Measurements from ENCODE around the gene JPH2. TPM values are rescaled to one million over a fixed set of nuclear protein-coding genes. Genes with fewer than 3 reads are reported as not detected.

JPH2 gene
- total RNA-seq, 1 experiment from 2014 or later, result 0.69 TPM

DNA sequence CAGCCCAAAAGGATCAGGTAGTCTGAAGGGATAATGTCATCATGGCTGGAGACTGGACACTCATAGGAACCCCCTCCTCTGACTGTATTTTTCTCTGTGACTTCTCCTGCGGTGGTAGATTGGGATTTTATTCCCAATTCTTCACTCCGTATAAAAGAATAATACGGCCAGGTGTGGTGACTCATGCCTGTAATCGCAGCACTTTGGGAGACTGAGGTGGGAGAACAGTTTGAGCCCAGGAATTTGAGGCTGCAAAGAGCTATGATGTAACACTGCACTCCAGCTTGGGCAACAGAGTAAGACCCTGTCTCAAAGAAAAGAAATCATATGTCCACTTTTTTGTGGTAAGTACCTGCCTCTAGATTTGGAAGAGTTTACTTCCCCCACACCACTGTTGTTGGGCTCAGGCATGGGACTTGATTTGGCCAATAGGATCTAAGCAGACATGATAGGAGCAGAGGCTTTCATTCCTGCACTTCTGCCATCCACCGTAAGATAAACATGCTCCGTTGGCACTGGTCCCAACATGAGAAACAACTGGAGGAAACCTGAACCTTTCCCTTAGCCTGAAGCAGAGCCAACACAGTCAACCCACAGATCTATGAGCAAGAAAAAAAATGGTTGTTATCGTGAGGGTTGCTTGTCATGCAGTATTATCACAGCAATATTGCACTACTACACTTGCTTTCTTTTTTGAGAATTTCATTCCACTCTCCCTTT is 82.0 kb downstream of the JPH2 start:
- H3K36me3 ChIP-seq (replicated peaks; ENCODE audit: control insufficient read depth, insufficient read depth, low read length), result no peaks in the 10 kb centered on the region
- no peak overlapping the region for H3K4me3 ChIP-seq (ENCODE audit: insufficient read depth, low read depth, low read length)
- H3K27me3 ChIP-seq (ENCODE audit: control insufficient read depth, insufficient read depth, low read length), result no peaks in the 10 kb centered on the region; the same call in 1 of the 2 replicates
- DNase-seq, result no peak

DNA sequence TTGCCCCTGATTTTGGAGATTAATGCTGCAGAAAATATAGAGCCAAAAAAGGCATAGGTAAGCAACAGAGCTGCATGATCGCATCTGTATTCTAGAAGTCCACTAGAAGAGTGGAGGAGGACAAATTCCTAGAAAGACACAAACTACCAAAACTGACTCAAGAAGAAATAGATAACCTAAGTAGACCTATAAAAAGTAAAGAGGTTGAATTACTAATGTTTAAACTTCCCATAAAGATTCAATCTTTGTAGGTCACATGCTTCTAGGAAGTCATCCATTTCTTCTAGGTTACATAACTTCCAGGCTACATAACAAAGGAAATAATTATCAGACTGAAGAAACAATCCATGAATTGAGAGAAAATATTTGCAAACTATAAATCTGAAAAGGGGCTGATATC is 84.4 kb downstream of the JPH2 start:
- Histone ChIP-seq H3K4me3 (ENCODE audit: insufficient read depth, low read depth, low read length) (no peak overlapping the region), H3K36me3 (replicated peaks; ENCODE audit: control insufficient read depth, insufficient read depth, low read length) (no peaks in the 10 kb centered on the region), H3K27me3 (ENCODE audit: control insufficient read depth, insufficient read depth, low read length) (no peaks in the 10 kb centered on the region; the same call in 1 of the 2 replicates)
- DNase-seq, result no peak

DNA sequence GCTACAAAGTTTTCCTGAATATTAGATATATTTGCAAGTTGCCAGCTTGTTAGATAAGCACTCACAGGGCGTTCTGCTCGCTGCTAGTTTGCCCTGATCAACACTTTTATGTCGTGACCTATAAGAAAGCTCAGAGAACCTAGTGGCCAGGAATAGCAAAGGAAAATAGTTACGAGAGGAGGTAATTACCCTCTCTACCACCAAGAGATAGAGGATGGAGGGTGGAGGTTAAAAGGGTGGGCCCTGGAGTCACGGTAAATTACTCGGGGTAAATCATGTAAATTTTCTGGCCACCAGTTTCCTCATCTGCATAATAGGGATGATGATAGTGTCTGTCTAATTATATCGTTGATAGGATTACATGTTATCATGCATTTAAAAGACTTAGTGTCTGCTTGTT is 87.2 kb downstream of the JPH2 start:
- H3K27me3 ChIP-seq (ENCODE audit: control insufficient read depth, insufficient read depth, low read length), result no peaks in the 10 kb centered on the region; the same call in 1 of the 2 replicates
- H3K4me3 ChIP-seq (ENCODE audit: insufficient read depth, low read depth, low read length), result no peak overlapping the region
- no peak for DNase-seq
- H3K36me3 ChIP-seq (replicated peaks; ENCODE audit: control insufficient read depth, insufficient read depth, low read length), result no peaks in the 10 kb centered on the region

DNA sequence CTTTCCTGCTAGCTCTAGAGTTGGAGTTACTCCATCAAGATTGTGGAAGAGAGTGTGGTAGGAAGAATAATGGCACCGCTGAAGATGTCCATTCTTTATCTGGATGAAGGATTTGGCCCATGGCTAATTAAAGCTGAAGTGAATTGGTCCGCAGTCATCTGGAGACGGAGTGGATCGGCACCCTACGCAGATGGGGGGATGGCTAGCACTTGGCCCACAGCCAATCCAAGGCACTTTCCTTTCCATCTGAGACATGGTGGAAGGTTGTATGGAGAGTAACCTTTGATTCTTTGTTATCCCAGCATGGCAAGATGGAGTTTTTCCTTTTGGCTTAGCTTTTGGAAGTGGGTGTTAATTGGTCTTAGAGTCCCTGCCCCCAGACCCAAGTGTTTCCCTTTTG is 88.3 kb downstream of the JPH2 start:
- DNase-seq, result no peak

DNA sequence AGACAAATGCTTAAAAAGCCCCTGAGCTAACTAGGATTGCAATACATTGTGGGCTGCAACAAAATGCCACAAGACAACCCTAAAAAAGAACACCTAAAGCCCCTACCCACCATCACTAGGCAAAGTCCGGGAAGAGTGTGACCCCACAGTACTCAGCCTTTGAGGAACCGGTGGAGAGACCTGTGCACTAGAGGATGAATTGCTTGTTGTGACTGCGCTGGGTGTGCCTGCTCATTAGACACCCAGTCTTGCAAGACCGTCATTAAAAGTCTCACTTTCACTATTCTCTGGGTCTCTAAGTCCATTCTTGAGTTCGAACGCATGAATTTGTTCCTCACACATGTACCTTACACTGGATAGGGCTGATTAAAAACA is 88.7 kb downstream of the JPH2 start:
- DNase-seq, result no peak
- Histone ChIP-seq H3K4me3 (ENCODE audit: insufficient read depth, low read depth, low read length) (no peak overlapping the region), H3K27me3 (ENCODE audit: control insufficient read depth, insufficient read depth, low read length) (no peaks in the 10 kb centered on the region; the same call in 1 of the 2 replicates), H3K36me3 (replicated peaks; ENCODE audit: control insufficient read depth, insufficient read depth, low read length) (no peaks in the 10 kb centered on the region)

More for the DNA sequence above, 88.3 kb downstream of the JPH2 start:
- no peaks in the 10 kb centered on the region; the same call in 1 of the 2 replicates for H3K27me3 ChIP-seq (ENCODE audit: control insufficient read depth, insufficient read depth, low read length)
- H3K4me3 ChIP-seq (ENCODE audit: insufficient read depth, low read depth, low read length), result no peak overlapping the region
- no peaks in the 10 kb centered on the region for H3K36me3 ChIP-seq (replicated peaks; ENCODE audit: control insufficient read depth, insufficient read depth, low read length)

DNA sequence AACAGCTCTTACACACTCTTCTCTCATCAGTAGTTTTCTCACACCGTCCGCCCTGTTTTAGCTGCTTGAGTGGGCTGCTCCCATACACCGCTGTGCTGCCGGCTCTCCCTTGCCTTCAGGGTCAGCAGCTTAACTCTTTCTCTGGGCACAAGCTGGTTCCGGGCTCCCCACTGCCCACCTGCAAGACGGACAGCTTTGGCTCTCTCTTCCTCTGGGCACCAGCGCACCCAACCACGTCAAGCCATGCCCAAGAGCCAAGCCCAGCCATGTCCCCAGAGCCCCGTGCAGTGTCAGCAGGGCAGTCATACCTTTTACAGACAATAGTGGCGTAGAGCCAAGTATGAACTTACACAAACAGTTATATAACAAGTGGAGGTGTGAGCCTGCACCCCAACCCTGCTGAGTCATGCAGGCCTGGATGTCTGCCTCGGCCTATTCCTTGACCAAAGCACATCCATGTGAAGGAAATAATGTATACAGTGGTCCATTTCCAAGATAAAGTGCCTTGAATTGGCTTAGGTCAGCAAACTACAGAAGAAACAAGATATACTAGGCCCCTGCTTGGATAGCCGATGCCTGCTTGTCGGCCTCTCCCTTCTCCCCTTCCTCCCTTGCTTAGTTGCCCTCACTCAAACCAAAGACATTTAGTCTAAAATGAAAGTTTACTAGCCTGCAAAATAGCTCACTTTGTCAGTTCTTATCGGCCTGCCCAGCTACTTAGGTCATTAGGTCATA is 89.3 kb downstream of the JPH2 start:
- Histone ChIP-seq H3K36me3 (replicated peaks; ENCODE audit: control insufficient read depth, insufficient read depth, low read length) (no peaks in the 10 kb centered on the region), H3K27me3 (ENCODE audit: control insufficient read depth, insufficient read depth, low read length) (no peaks in the 10 kb centered on the region), H3K4me3 (ENCODE audit: insufficient read depth, low read depth, low read length) (no peak overlapping the region)
- no peak for DNase-seq

DNA sequence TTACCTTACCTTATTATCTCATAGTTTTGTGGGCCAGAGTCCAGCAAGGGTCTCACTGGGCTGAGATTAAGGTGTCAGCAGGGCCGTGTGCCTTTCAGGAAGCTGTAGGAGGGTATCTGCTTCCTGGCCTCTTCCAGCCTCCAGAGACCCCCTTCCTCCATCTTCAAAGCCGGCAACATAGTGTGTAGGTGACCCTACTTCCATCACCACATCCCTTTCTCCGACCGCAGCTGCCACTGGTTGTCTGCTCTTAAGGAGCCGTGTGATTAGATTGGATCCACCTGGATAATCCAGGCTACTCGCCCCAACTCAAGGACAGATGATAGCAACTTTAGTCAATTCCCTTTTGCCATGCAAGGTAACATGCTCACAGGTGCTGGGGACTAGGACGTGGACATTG is 91.2 kb downstream of the JPH2 start:
- Histone ChIP-seq H3K36me3 (replicated peaks; ENCODE audit: control insufficient read depth, insufficient read depth, low read length) (no peaks in the 10 kb centered on the region), H3K27me3 (ENCODE audit: control insufficient read depth, insufficient read depth, low read length) (no peaks in the 10 kb centered on the region), H3K4me3 (ENCODE audit: insufficient read depth, low read depth, low read length) (no peak overlapping the region)
- no peak for DNase-seq

DNA sequence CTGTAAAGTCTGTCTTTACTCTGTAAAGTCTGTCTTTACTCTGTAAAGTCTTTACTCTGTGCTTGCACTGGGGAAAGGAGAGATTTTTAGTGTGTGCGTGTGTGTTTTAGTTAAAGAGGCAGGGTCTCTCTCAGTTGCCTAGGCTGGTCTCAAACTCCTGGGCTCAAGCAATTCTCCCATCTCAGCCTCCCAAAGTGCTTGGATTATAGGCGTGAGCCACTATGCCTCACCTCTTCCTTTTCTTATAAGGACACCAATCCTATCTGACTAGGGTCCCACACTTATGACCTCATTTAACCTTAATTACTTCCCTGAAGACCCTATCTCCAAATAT is 93.8 kb downstream of the JPH2 start:
- H3K4me3 ChIP-seq (ENCODE audit: insufficient read depth, low read depth, low read length), result no peak overlapping the region
- H3K36me3 ChIP-seq (replicated peaks; ENCODE audit: control insufficient read depth, insufficient read depth, low read length), result no peaks in the 10 kb centered on the region
- DNase-seq, result no peak
- H3K27me3 ChIP-seq (ENCODE audit: control insufficient read depth, insufficient read depth, low read length), result no peaks in the 10 kb centered on the region

DNA sequence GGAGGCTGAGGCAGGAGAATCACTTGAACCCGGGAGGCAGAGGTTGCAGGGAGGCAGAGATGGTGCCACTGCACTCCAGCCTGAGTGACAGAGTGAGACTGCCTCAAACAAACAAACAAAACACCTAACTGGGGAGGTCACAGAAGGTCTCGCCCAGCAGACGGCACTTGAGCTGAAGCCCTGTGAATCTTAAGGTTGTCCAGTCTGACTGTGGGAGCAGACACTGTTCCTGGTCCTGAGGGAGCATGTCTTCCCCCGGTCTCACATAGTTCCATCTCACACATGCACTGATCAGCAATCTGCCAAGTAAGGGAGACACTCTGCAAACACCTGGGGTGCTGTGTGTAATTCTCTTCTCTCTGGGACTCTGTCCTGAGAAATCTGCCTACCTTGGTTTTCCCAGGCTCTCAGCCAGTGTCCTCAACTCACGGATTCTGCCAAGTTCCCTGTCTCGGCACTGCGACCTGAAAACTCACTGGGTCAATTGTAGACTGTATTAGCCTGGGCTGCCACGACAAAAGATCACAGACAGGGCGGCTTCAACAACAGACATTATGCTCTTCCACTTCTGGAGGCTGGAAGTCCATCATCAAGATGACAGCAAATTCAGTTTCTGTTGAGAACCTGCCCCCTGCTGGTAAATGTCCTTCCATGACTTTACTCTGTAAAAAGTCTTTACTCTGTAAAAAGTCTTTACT is 94.3 kb downstream of the JPH2 start:
- DNase-seq, result no peak
- no peaks in the 10 kb centered on the region for H3K36me3 ChIP-seq (replicated peaks; ENCODE audit: control insufficient read depth, insufficient read depth, low read length)
- no peaks in the 10 kb centered on the region for H3K27me3 ChIP-seq (ENCODE audit: control insufficient read depth, insufficient read depth, low read length)

DNA sequence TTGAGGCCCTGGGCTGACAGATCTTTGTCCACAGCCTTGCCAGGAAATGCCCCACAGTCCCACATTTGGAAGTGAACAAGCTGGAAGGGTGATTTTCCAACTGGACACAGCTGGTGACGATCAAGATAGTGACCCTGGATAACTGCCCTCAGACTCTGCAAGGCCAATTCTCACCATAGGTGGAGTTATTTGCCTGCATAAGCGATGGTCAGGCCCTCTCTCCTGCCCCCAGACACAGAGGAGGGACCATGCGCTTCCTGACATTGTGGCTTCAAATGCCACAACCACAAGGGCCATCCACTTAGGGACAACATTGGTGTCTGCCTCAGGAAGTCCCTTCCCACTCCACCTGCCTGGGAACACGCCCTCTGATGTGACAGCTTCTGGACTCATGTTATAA is 96.0 kb downstream of the JPH2 start:
- Histone ChIP-seq H3K4me3 (ENCODE audit: insufficient read depth, low read depth, low read length) (no peak overlapping the region), H3K27me3 (ENCODE audit: control insufficient read depth, insufficient read depth, low read length) (no peaks in the 10 kb centered on the region), H3K36me3 (replicated peaks; ENCODE audit: control insufficient read depth, insufficient read depth, low read length) (no peaks in the 10 kb centered on the region)
- no peak for DNase-seq

More for the DNA sequence above, 94.3 kb downstream of the JPH2 start:
- no peak overlapping the region for H3K4me3 ChIP-seq (ENCODE audit: insufficient read depth, low read depth, low read length)

DNA sequence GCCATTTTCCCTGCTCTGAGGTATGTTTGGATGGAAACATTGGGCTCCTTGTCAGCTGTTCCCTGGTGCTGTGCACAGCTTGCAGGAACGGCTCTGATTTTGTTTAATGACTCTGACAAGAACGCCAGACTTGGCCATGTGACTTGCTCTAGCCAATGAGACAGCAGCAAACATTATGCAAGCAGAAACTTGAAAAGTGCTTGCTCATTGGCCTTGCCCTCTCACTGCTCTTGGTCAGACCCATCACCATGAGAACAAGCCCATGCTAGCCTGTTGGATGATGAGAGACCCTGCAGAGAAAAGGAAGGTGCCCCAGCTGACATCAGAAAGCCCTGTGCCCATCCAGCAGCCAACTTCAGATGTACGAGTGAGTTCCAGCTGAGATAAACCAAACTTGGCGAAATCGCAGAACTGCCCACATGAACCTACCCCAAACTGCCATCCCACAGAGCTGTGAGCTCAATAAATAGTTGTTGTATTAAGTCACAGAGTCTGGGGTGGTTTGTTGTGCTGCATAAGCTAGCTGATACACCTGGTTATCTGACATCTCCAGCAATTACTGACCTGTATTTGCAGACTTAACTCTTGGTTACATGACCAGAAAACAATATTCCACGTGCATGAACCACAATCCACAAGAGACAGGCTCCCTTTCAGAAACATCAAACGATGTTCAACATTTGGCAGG is 96.9 kb downstream of the JPH2 start:
- H3K4me3 ChIP-seq (ENCODE audit: insufficient read depth, low read depth, low read length), result no peak overlapping the region
- no peak for DNase-seq
- H3K36me3 ChIP-seq (replicated peaks; ENCODE audit: control insufficient read depth, insufficient read depth, low read length), result no peaks in the 10 kb centered on the region
- H3K27me3 ChIP-seq (ENCODE audit: control insufficient read depth, insufficient read depth, low read length), result no peaks in the 10 kb centered on the region

DNA sequence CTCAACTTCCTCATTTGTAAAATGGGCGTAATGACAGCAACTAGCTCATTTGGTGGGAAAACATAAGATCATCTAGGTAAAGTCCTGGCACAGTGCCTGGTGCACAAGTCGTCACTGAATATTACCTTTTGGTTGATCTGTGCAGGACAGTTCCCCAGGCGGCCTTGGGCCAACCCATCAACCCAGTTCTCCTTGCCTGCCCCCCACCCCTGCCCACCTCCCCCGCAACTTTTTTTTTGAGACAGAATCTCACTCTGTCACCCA is 99.2 kb downstream of the JPH2 start:
- Histone ChIP-seq H3K27me3 (ENCODE audit: control insufficient read depth, insufficient read depth, low read length) (no peaks in the 10 kb centered on the region), H3K36me3 (replicated peaks; ENCODE audit: control insufficient read depth, insufficient read depth, low read length) (no peaks in the 10 kb centered on the region), H3K4me3 (ENCODE audit: insufficient read depth, low read depth, low read length) (no peak overlapping the region)
- DNase-seq, result no peak

DNA sequence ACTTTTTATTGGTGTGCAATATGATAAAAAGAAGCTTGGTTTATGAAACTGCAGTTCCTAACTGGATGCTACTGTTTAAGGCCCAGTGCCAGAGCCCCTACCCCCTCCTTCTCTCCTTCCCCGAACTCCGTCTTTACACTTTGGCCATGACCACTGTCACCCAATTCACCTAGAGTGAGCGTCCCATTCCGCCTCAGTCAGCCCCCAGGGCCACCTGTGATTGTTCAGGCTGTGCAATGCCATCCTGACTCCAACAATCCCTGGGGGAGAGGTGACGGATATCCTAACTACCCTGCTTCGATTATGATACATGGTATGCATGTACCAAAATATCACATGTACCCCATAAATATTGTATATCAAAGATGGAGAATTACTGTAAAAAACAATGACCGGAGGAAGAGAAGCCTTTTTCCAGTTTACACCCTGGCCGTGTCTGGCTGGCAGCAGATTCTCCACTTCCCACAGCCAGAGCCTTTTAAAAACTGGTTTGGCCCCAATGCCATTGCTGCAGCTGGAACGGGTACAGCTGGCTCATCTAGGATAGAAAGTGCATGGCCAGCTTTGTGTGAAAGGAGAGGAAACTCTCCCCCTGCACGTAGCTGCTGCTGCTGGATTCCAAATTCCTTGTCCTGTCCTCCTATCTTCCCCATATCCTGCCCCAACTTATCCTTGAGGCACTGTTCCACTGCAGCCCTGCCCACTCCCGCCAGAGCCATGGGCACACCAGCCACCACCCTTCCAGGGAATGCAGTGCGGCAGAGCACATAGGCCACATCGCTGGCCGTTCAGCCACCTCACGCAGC is 99.7 kb downstream of the JPH2 start:
- Histone ChIP-seq H3K4me3 (ENCODE audit: insufficient read depth, low read depth, low read length) (no peak overlapping the region), H3K36me3 (replicated peaks; ENCODE audit: control insufficient read depth, insufficient read depth, low read length) (no peaks in the 10 kb centered on the region), H3K27me3 (ENCODE audit: control insufficient read depth, insufficient read depth, low read length) (no peaks in the 10 kb centered on the region)
- no peak for DNase-seq
